Heart left ventricle (tissue), 16 donors: ENCODE measurements around the gene MRPL55. TPM values are rescaled to one million over a fixed set of nuclear protein-coding genes. Genes with fewer than 3 reads are reported as not detected.

Source experiments
- ATAC-seq, 4 donors: fragments of 200-7000 bp; cut with Tn5 transposase; one replicate each; pipeline ENCODE4 v1.9.1; 2020 to 2022; ENCODE audit warnings: moderate library complexity in 4 of 4, mild to moderate bottlenecking in 3 of 4, moderate number of reproducible peaks in 1 of 4
- DNase-seq, 5 donors: peaks; one replicate each; pipeline ENCODE4 v3.0.0-alpha.2; 2020
- H3K27ac ChIP-seq, 12 donors: fragments of 200-600 bp; sonication (generic) in 4 of 12; one replicate each; pipeline versions ENCODE4 v1.5.0 to v1.8.0; 2016 to 2022; ENCODE audit warnings: mild to moderate bottlenecking in 2 of 12
- H3K27me3 ChIP-seq, 9 donors: fragments of 200-600 bp; sonication (generic) in 2 of 9; one replicate each; pipeline versions ENCODE4 v1.5.1 to v1.8.0; 2016 to 2022; ENCODE audit warnings: mild to moderate bottlenecking in 3 of 9
- H3K36me3 ChIP-seq, 9 donors: fragments of 200-600 bp; sonication (generic) in 2 of 9; one replicate each; pipeline versions ENCODE4 v1.5.0 to v1.8.0; 2018 to 2022; ENCODE audit warnings: mild to moderate bottlenecking in 2 of 9
- H3K4me1 ChIP-seq, 12 donors: fragments of 200-600 bp; sonication (generic) in 4 of 12; one replicate each; pipeline versions ENCODE4 v1.5.0 to v1.8.0; 2016 to 2022; ENCODE audit warnings: mild to moderate bottlenecking in 3 of 12
- H3K4me3 ChIP-seq, 12 donors: fragments of 200-600 bp; sonication (generic) in 4 of 12; one replicate each; pipeline versions ENCODE4 v1.5.0 to v1.8.0; 2017 to 2022; ENCODE audit warnings: mild to moderate bottlenecking in 9 of 12, moderate library complexity in 4 of 12
- H3K9me3 ChIP-seq, 12 donors: fragments of 200-600 bp; sonication (generic) in 4 of 12; one replicate each; pipeline versions ENCODE4 v1.5.0 to v1.8.0; 2016 to 2022; ENCODE audit warnings: mild to moderate bottlenecking in 1 of 12
- POLR2A ChIP-seq, 2 donors: fragments of 450-650 bp; IDR thresholded peaks; one replicate each; pipeline ENCODE4 v1.6.1; 2017; ENCODE audit warnings: antibody characterized with exemption in 2 of 2, mild to moderate bottlenecking in 2 of 2, moderate library complexity in 2 of 2
- WGBS, 4 donors: extraction: QIAGEN DNeasy Blood & Tissue Kit in 2 of 4; methylation state at CpG; one replicate each; pipeline versions ENCODE4 v1.1.5 to v1.1.7; 2013 to 2018; 5-methylcytosine and 5-hydroxymethylcytosine counted together
- intact Hi-C, 10 donors: fragments of 100-400 bp; cut with DNase I; formaldehyde crosslinking; loops; one replicate each; pipeline versions ENCODE4 v1.11.1 to v1.14.2; 2022
- polyA plus RNA-seq, 2 donors: library from polyadenylated mRNA; stranded (reverse); fragments of 200-250 nt; gene quantifications; one replicate each; pipeline ENCODE4 v1.2.3, GENCODE V29; 2013
- total RNA-seq, 9 donors: library from RNA; depleted of rRNA in 2 of 9; stranded (reverse); fragments of >200 nt in 2 of 9; fragmentation: NEBNext Ultra II Directional in 3 of 9; extraction: Animal tissue kit (Norgen Biotek cat#: 25700) in 3 of 9; gene quantifications; one replicate each; pipeline versions ENCODE4 v1.1.0 to v1.2.4, GENCODE V29; 2016 to 2023
- TF ChIP-seq, protein P1 (sequence below), 12 donors: fragments of 200-600 bp; sonication (generic) in 4 of 12; IDR thresholded peaks; one replicate each; pipeline versions ENCODE4 v1.5.0 to v1.8.0; 2018 to 2022; ENCODE audit warnings: antibody characterized with exemption in 12 of 12, mild to moderate bottlenecking in 5 of 12
- donor health status: ischemic (EF 13 %, LVEDD 7.1; RV severe dilation, severe dysfunction).
- donor health status: healthy with polysubstance abuse.
- donor health status: DM: no; HTN: yes; CAD: no.
- donor health status: DM: no; HTN: no; CAD: no.
- donor health status: ischemic (EF 25% LVEDD 6.9; RV normal size, moderate dysfunction).
- donor health status: ischemic (EF 25% LVEDD 5.7; RV mildly dilated, moderate dysfunction).
- donor health status: healthy.
- donor health status: DM: yes; HTN: yes; CAD: no.
- donor health status: ischemic (EF 35%, LVEDD 5.7; RV mildly dilated, moderate dysfunction).
- donor health status: nonischemic (EF 11% LVEDD 7.7; RV severe dilation, severe dysfunction).
- donor health status: DM: yes; HTN: yes; CAD: no.
- donor health status: PGD.
- donor health status: ischemic (EF 29% LVEDD 5.4; RV normal size, mild dysfunction).
- donor health status: nonischemic (EF 23%, LVEDD 6.1; RV moderate dilation, normal function).

Gene MRPL55
- total and polyA plus RNA-seq, 11 donors, result 35.5 to 141 (median 55.1) TPM

DNA sequence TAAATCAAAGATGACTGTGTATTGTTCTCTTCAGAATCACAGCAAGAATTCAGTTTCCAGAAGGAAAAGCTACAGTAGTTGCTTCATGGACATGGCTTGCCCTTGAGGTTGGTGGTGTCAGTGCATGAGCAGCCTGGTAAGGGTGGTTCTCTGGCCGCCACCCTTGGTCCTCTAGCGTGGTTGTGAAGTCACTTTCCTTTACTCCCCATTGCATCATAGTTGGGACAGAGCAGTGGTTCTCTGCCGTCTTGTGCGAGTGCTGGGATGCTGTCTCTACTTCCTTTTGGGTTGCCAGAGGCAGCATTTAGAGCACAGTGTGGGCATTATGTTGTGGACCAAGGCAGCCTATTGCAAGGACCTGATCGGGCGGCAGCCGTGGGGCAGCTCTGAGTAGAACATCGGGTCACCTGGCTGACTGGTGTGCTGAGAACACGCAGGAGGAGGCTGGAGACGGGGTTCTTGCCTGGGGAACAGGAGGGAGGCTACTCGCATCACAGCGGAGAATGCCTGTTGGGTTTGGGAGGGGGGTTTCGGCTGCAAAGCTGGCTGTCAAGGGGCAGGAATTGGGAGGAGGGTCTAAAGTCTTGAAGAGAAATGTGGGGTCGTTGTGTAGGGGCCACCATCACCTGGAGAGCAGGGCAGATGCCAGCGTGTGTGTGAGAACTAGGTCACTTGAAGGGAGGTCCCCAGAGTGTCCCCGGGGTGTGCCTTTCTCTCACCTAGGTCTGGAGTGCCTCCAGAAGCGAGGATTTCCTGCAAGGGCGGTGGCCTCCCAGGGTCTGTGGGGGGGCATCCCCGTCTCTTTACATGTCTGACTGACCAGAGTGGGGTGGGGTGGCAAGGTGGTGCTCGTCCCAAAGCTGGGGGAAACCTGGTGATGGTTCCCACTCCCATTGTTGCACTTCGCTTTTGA, 20.3 kb downstream of the MRPL55 start:
- Histone ChIP-seq H3K4me1 (peaks cover 60 to 99% (median 95%) of the 10 kb centered on the region in 12 donors), H3K27ac (peak overlapping the region in 8 of 12 donors; percentile 25 to 96 (median 40)), H3K9me3 (peaks cover 0 to under 1% (median 0%) of the 10 kb centered on the region in 12 donors), H3K4me3 (peak overlapping the region in 1 of 12 donors; percentile 21), H3K27me3 (no peaks in the 10 kb centered on the region), H3K36me3 (peaks cover 0 to 39% (median 0%) of the 10 kb centered on the region in 9 donors)
- 63 to 71% (median 65%) methylated on average over 20 to 21 of the region's 21 CpGs for WGBS, 4 donors
- peak in 1 of 4 donors; percentile 3 for ATAC-seq
- DNase-seq, result peak in 1 of 5 donors; percentile 55
- TF ChIP-seq, protein P1, sequence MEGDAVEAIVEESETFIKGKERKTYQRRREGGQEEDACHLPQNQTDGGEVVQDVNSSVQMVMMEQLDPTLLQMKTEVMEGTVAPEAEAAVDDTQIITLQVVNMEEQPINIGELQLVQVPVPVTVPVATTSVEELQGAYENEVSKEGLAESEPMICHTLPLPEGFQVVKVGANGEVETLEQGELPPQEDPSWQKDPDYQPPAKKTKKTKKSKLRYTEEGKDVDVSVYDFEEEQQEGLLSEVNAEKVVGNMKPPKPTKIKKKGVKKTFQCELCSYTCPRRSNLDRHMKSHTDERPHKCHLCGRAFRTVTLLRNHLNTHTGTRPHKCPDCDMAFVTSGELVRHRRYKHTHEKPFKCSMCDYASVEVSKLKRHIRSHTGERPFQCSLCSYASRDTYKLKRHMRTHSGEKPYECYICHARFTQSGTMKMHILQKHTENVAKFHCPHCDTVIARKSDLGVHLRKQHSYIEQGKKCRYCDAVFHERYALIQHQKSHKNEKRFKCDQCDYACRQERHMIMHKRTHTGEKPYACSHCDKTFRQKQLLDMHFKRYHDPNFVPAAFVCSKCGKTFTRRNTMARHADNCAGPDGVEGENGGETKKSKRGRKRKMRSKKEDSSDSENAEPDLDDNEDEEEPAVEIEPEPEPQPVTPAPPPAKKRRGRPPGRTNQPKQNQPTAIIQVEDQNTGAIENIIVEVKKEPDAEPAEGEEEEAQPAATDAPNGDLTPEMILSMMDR (IDR thresholded peaks at IDR 0.05), result no peak
- no peak for TF ChIP-seq POLR2A (IDR thresholded peaks at IDR 0.05)
- intact Hi-C loops, result loop anchor here in 1 of 10 donors (10.0 kb wide), 1 partner anchor 324 kb away; no protein-coding TSS in a partner anchor

DNA sequence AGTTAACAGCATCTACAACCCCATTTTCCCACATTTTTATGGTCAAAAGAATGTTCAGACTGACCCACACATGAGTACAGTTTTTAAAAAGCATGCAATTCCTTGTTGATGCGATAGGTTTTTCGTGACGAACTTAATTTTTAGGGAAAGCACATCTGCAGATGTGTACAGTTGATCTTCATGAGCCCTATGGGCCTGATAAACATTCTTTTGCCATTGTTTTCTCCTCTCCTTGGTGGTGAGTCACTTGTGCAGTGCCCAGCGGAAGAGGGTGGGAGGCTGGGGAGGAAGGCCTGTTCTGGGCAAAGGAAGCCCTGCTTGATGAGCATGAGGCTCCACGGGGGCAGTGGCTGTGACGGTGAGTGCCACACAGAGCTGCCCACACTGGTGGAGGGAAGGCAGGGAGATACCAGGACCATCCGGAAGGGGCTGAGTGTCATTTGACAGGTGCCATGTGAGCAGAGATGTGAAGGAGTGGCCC, 21.3 kb downstream of the MRPL55 start:
- intact Hi-C loops, result loop anchor here in 1 of 10 donors (10.0 kb wide), 1 partner anchor 323 kb away; no protein-coding TSS in a partner anchor
- peaks cover 0 to 28% (median 0%) of the 10 kb centered on the region in 9 donors for H3K36me3 ChIP-seq
- 33 to 40% (median 33%) methylated on average over 7 of the region's 7 CpGs for WGBS, 4 donors
- no peak for TF ChIP-seq POLR2A (IDR thresholded peaks at IDR 0.05)
- TF ChIP-seq, protein P1 (IDR thresholded peaks at IDR 0.05), result peak in 1 of 12 donors; percentile 10
- peak in 2 of 5 donors; percentile 58 to 69 for DNase-seq
- no peaks in the 10 kb centered on the region for H3K27me3 ChIP-seq
- H3K27ac ChIP-seq, result peak overlapping the region in 10 of 12 donors; percentile 5 to 96 (median 41)
- H3K4me1 ChIP-seq, result peaks cover 60 to 95% (median 91%) of the 10 kb centered on the region in 12 donors
- ATAC-seq, result peak in 3 of 4 donors; percentile 14 to 43 (median 41)
- no peaks in the 10 kb centered on the region for H3K9me3 ChIP-seq
- H3K4me3 ChIP-seq, result peak overlapping the region in 7 of 12 donors; percentile 1 to 27 (median 7)

DNA sequence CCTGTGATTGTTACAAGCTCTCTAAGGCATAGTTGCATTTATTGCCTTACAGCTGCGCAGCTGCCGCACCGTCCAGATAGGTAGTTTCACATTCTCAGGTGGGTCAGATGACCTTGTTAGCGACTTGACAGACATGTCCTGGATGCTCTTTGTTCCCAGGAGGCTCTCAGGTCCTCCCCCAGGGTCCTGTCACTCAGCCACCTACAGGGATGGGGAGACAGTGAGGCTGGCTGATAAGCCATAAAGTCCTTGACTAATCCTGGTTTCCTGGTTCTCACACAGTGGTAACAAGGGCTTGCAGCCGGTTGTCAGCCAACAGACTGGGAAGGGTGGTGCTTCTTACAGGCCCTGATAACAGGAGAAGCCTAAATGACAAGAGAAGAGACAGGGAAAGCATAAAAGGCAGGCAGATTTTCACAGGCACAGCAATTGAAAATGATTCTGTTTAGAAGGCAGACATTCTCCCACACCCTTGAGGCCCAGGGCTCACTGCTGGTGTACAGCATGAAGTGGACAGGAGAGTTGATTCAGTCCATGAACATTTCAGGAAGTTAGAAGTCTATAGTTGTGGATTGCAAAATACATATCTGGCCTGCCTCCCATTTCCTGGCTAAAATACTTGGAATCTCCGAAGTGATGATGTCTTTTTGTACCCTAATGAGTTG, 23.7 kb downstream of the MRPL55 start:
- intact Hi-C loops, result loop anchor here in 2 of 10 donors (2.0 to 10.0 kb wide), 2 partner anchors 13 to 321 kb away; no protein-coding TSS in a partner anchor
- Histone ChIP-seq H3K27me3 (no peaks in the 10 kb centered on the region), H3K9me3 (no peaks in the 10 kb centered on the region), H3K36me3 (peaks cover 0 to 14% (median 0%) of the 10 kb centered on the region in 9 donors), H3K27ac (peak overlapping the region in 11 of 12 donors; percentile 49 to 100 (median 96)), H3K4me3 (peak overlapping the region in 9 of 12 donors; percentile 70 to 100 (median 94)), H3K4me1 (peaks cover 55 to 86% (median 79%) of the 10 kb centered on the region in 12 donors)
- 17 to 36% (median 26%) methylated on average over 6 of the region's 6 CpGs for WGBS, 4 donors
- ATAC-seq (peak in 2 of 4 donors; percentile 14 to 23), DNase-seq (peak in 3 of 5 donors; percentile 33 to 51 (median 40))
- TF ChIP-seq, protein P1 (IDR thresholded peaks at IDR 0.05), result no peak
- TF ChIP-seq POLR2A (IDR thresholded peaks at IDR 0.05), result no peak
